Ovary (tissue), 3 donors: ENCODE data around the gene CD7.

ENCODE experiments used
- CTCF ChIP-seq, 3 donors: fragments of 450-650 bp in 2 of 3; fragments of 200-600 bp in 1 of 3; IDR thresholded peaks; one replicate each; pipeline versions ENCODE4 v1.5.1 to v1.8.0; 2016 to 2022; ENCODE audit warnings: antibody characterized with exemption in 3 of 3, mild to moderate bottlenecking in 1 of 3
- EP300 ChIP-seq: sonication (generic); formaldehyde crosslinking; IDR thresholded peaks from one replicate; pipeline ENCODE4 v1.6.1; 2017; ENCODE audit warnings: antibody characterized with exemption
- donor health status: DM: no; HTN: no; CAD: no.

GRCh38 chr17:82314727-82315605 is 2.4 kb downstream of the CD7 start:
- TF ChIP-seq EP300 (no peak), CTCF (IDR thresholded peaks at IDR 0.05) (no peak)
